Right atrium auricular region (tissue), 2 donors: ENCODE results near the gene TENM4. TPM values are rescaled to one million over a fixed set of nuclear protein-coding genes. Genes with fewer than 3 reads are reported as not detected.
"Not testable (repeated sequence)": the region's sequence is repeated elsewhere in the genome, so short reads cannot be mapped to it uniquely, and the experiment has no call there.

Source experiments
- DNase-seq: peaks from one replicate; pipeline ENCODE4 v3.0.0-alpha.2; 2019; ENCODE audit warnings: low spot score
- H3K27ac ChIP-seq, 2 donors: fragments of 200-600 bp; sonication (generic); 1 replicate in 1 of 2; 2 replicates in 1 of 2; pipeline ENCODE4 v1.5.1; 2016 to 2019
- H3K27me3 ChIP-seq, 2 donors: fragments of 200-600 bp; sonication (generic); one replicate each; pipeline versions ENCODE4 v1.5.1 to v1.6.0; 2017 to 2019
- H3K36me3 ChIP-seq: fragments of 200-600 bp; sonication (generic); one replicate; pipeline ENCODE4 v1.5.1; 2016
- H3K4me1 ChIP-seq, 2 donors: fragments of 200-600 bp; sonication (generic); one replicate each; pipeline versions ENCODE4 v1.5.1 to v1.6.0; 2017 to 2019
- H3K4me3 ChIP-seq, 2 donors: fragments of 200-600 bp; sonication (generic); 1 replicate in 1 of 2; 2 replicates in 1 of 2; pipeline ENCODE4 v1.5.1; 2017 to 2019; ENCODE audit warnings: mild to moderate bottlenecking in 1 of 2, moderate library complexity in 1 of 2
- H3K9me3 ChIP-seq, 2 donors: fragments of 200-600 bp; sonication (generic); one replicate each; pipeline ENCODE4 v1.5.1; 2019
- total RNA-seq, 2 donors: library from RNA; depleted of rRNA; stranded (reverse); fragments of >200 nt; gene quantifications; one replicate each; pipeline ENCODE4 v1.1.0, GENCODE V29; 2016
- TF ChIP-seq, protein P1 (sequence below), 2 donors: fragments of 200-600 bp; sonication (generic); IDR thresholded peaks; one replicate each; pipeline ENCODE4 v1.5.1; 2019; ENCODE audit warnings: antibody characterized with exemption in 2 of 2

Gene TENM4
- total RNA-seq, 2 donors from 2014 or later, result 0.30 to 0.98 TPM

DNA sequence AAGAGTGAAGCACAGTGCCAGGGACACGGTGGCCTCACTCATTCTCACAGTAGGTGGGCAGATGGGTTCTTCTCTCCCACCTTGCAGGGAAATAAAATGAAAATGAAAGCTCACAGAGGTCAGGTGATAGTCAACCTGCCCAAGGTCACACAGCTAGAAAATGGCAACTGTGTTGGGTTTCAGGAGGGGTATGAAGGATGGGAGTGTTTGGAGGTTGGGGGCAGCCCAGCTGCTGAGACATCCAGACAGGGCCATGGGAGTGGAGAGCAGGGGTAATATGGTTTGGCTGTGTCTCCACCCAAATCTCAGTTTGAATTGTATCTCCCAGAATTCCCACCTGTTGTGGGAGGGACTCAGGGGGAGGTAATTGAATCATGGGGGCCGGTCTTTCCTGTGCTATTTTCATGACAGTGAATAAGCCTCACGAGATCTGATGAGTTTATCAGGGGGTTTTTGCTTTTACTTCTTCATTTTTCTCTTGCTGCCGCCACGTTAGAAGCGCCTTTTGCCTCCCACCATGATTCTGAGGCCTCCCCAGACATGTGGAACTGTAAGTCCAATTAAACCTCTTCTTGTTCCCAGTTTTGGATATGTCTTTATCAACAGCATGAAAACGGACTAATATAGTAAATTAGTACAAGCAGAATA lies 247.0 kb downstream of the TENM4 start:
- Histone ChIP-seq H3K4me3 (no peak overlapping the region), H3K36me3 (no peaks in the 10 kb centered on the region), H3K9me3 (no peaks in the 10 kb centered on the region), H3K27ac (no peak overlapping the region), H3K27me3 (no peaks in the 10 kb centered on the region), H3K4me1 (no peaks in the 10 kb centered on the region)
- no peak for DNase-seq
- TF ChIP-seq, protein P1, sequence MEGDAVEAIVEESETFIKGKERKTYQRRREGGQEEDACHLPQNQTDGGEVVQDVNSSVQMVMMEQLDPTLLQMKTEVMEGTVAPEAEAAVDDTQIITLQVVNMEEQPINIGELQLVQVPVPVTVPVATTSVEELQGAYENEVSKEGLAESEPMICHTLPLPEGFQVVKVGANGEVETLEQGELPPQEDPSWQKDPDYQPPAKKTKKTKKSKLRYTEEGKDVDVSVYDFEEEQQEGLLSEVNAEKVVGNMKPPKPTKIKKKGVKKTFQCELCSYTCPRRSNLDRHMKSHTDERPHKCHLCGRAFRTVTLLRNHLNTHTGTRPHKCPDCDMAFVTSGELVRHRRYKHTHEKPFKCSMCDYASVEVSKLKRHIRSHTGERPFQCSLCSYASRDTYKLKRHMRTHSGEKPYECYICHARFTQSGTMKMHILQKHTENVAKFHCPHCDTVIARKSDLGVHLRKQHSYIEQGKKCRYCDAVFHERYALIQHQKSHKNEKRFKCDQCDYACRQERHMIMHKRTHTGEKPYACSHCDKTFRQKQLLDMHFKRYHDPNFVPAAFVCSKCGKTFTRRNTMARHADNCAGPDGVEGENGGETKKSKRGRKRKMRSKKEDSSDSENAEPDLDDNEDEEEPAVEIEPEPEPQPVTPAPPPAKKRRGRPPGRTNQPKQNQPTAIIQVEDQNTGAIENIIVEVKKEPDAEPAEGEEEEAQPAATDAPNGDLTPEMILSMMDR (IDR thresholded peaks at IDR 0.05), result no peak

DNA sequence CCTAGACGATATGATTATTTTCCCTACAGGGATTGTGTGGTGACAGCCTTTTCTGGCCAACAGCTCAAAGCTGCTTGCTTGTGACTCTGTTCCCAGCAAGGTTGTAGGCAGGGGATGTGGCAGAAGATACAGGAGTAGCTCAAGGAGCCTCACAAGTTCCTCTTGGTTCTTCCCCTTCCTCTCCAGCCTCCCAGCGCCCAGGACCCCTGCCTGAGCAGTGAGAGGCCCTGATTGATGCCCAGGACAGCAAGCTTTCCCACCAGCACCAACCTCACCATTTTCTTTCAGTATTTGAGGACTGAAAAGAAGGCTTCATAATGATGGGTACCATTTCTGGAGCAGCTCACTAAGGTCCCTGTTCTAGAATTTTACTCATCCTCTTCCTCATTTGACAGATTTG lies 248.0 kb downstream of the TENM4 start:
- Histone ChIP-seq H3K36me3 (no peaks in the 10 kb centered on the region), H3K4me1 (no peaks in the 10 kb centered on the region), H3K27ac (no peak overlapping the region), H3K4me3 (no peak overlapping the region), H3K9me3 (peaks cover 0 to 4% of the 10 kb centered on the region in 2 donors), H3K27me3 (no peaks in the 10 kb centered on the region)
- DNase-seq, result no peak
- TF ChIP-seq, protein P1 (IDR thresholded peaks at IDR 0.05), result no peak

DNA sequence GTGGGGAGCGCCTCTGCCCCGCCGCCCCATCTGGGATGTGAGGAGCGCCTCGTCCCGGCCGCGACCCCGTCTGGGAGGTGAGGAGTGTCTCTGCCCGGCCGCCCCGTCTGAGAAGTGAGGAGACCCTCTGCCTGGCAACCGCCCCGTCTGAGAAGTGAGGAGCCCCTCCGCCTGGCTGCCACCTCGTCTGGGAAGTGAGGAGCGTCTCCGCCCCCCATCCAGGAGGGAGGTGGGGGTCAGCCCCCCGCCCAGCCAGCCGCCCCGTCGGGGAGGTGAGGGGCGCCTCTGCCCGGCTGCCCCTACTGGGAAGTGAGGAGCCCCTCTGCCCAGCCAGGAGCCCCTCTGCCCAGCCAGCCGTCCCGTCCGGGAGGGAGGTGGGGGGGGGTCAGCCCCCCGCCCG lies 249.1 kb downstream of the TENM4 start:
- not testable (repeated sequence) for H3K4me3 ChIP-seq, DNase-seq, H3K4me1 ChIP-seq, H3K36me3 ChIP-seq, H3K27ac ChIP-seq, H3K27me3 ChIP-seq
- peaks cover 0 to 12% of the 10 kb centered on the region in 2 donors for H3K9me3 ChIP-seq

DNA sequence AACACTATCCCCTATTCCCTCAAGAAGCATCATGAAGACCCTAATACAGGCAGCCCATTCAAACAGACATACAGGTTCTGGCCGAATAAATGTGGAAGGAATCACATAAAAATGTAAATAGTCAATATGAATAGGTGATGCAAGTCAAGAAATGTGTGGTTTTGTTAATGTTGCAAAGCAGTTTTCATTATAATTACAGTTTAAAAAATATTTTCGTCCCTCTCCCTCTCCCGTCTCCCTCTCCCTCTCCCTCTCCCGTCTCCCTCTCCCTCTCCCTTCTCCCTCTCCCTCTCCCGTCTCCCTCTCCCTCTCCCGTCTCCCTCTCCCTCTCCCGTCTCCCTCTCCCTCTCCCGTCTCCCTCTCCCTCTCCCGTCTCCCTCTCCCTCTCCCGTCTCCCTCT lies 250.3 kb downstream of the TENM4 start:
- H3K27ac ChIP-seq, DNase-seq, H3K4me3 ChIP-seq, H3K27me3 ChIP-seq, H3K36me3 ChIP-seq, H3K4me1 ChIP-seq: not testable (repeated sequence)
- peaks cover 0 to 12% of the 10 kb centered on the region in 2 donors for H3K9me3 ChIP-seq

DNA sequence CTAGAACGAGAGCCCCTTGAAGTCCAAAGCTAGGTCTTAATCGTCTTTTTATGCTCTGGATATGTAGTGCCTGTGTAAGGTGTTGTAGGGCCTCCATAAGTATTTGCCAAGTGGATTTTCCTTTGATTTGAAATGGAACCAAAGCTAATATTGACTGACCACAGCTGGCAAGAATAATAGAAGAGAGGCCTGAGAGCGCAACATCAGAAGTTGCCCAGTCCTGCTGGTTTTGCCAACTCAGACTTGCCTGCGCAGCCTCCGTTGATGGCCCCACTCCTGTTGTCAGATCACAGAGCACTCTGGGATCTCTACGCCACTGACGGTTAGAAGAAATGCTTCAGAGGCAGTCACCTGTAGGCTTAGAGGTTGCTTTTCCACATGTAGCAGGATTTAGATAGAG lies 251.2 kb downstream of the TENM4 start:
- Histone ChIP-seq H3K4me3 (no peak overlapping the region), H3K36me3 (no peaks in the 10 kb centered on the region), H3K4me1 (no peaks in the 10 kb centered on the region), H3K9me3 (peaks cover 0 to 12% of the 10 kb centered on the region in 2 donors), H3K27me3 (no peaks in the 10 kb centered on the region), H3K27ac (no peak overlapping the region)
- TF ChIP-seq, protein P1 (IDR thresholded peaks at IDR 0.05), result no peak
- no peak for DNase-seq

DNA sequence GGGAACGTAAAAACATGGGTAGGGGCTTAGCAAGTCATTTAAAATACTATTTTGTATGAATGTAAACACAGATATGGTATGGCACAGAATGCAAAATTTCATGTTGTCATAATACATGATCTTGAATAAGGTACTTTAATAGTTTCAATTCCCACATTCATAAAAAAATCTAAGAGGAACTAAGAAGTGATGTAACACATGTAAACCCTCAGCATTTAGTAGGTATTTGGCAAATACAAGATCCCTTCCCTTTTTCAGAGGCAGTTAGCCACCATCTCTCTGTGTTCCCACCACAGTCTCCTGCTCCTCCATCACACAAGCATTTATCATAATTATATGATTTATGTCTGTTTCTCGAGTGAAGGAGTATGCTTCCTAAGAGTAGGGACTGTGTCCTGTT lies 251.8 kb downstream of the TENM4 start:
- Histone ChIP-seq H3K4me1 (no peaks in the 10 kb centered on the region), H3K27ac (no peak overlapping the region), H3K36me3 (no peaks in the 10 kb centered on the region), H3K27me3 (no peaks in the 10 kb centered on the region), H3K9me3 (peaks cover 0 to 12% of the 10 kb centered on the region in 2 donors), H3K4me3 (no peak overlapping the region)
- no peak for DNase-seq
- TF ChIP-seq, protein P1 (IDR thresholded peaks at IDR 0.05), result no peak

DNA sequence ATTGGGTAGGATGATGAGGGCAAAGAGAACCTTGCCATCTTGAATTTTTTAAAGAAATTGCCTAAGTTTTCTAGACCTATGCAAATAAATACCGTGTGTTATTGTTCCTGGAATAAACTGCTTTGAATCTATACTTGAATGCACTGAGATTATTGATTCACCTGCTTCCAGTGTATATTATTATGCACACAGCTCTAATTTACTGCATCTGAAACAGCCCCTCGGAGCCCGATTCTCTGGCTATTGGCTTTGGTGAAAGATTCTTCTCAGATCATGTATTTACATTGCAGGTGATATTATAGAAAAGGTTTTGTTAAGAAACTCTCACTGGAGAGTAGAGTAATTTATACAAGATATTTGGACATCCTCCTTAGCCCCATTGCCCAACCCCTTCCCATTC lies 254.2 kb downstream of the TENM4 start:
- DNase-seq, result no peak
- Histone ChIP-seq H3K27ac (no peak overlapping the region), H3K9me3 (peaks cover 0 to 12% of the 10 kb centered on the region in 2 donors), H3K36me3 (no peaks in the 10 kb centered on the region), H3K27me3 (no peaks in the 10 kb centered on the region), H3K4me1 (no peaks in the 10 kb centered on the region), H3K4me3 (no peak overlapping the region)
- TF ChIP-seq, protein P1 (IDR thresholded peaks at IDR 0.05), result no peak
